Limb (tissue), 2 donors: ENCODE measurements around the gene STEAP3.

Source experiments
- DNase-seq, 2 donors: peaks; one replicate each; pipeline ENCODE4 v3.0.0-alpha.2; 2016; ENCODE audit errors: extremely low spot score in 2 of 2

Gene STEAP3

GRCh38 chr2:119225926-119226325 lies 2.3 kb downstream of the STEAP3 start:
- DNase-seq = no peak

GRCh38 chr2:119227346-119227745 lies 3.7 kb downstream of the STEAP3 start:
- no peak for DNase-seq

- DNase-seq = no peak
These were observed 4.5 kb downstream of the STEAP3 start for GRCh38 chr2:119228136-119228535.

GRCh38 chr2:119228964-119229363 lies 5.3 kb downstream of the STEAP3 start:
- no peak for DNase-seq

- DNase-seq = no peak
These were observed 6.1 kb downstream of the STEAP3 start for GRCh38 chr2:119229716-119230115.

- DNase-seq = no peak
These were observed 6.9 kb downstream of the STEAP3 start for GRCh38 chr2:119230219-119231185.

- no peak for DNase-seq
These were observed 8.5 kb downstream of the STEAP3 start for GRCh38 chr2:119231975-119232665.

GRCh38 chr2:119232666-119232993 lies 9.0 kb downstream of the STEAP3 start:
- no peak for DNase-seq

GRCh38 chr2:119233326-119234020 lies 9.8 kb downstream of the STEAP3 start:
- DNase-seq = no peak

- DNase-seq = no peak
These were observed 10.7 kb downstream of the STEAP3 start for GRCh38 chr2:119234021-119235019.

- no peak for DNase-seq
These were observed 13.2 kb downstream of the STEAP3 start for GRCh38 chr2:119236796-119237195.

GRCh38 chr2:119240311-119241204 lies 16.9 kb downstream of the STEAP3 start:
- DNase-seq = peak; percentile 24 to 48

- DNase-seq = no peak
These were observed 17.5 kb downstream of the STEAP3 start for GRCh38 chr2:119241205-119241532.

GRCh38 chr2:119242276-119243119 lies 18.9 kb downstream of the STEAP3 start:
- no peak for DNase-seq

- DNase-seq = no peak
These were observed 20.0 kb downstream of the STEAP3 start for GRCh38 chr2:119243621-119244020.

- DNase-seq = no peak
These were observed 21.6 kb downstream of the STEAP3 start for GRCh38 chr2:119245076-119245840.

- DNase-seq = no peak
These were observed 22.2 kb downstream of the STEAP3 start for GRCh38 chr2:119245841-119246230.
